HG03095 (cell line): ENCODE data around the gene PDE10A.

Source experiments
- ATAC-seq: cut with Tn5 transposase; IDR thresholded peaks from one replicate; pipeline ENCODE4 v1.9.1; 2021; ENCODE audit warnings: moderate library complexity; ENCODE audit not compliant: unreplicated experiment

Gene PDE10A

GRCh38 chr6:165300422-165300936 lies 362.6 kb downstream of the PDE10A start:
- ATAC-seq, result no peak

GRCh38 chr6:165298875-165299274 lies 364.2 kb downstream of the PDE10A start:
- ATAC-seq, result no peak

- ATAC-seq, result no peak
Measured at GRCh38 chr6:165298402-165298801, 364.6 kb downstream of the PDE10A start.

- ATAC-seq, result no peak
Measured at GRCh38 chr6:165292657-165293056, 370.4 kb downstream of the PDE10A start.
